Neural cell (in vitro differentiated cells): ENCODE data around the gene HCRTR2. TPM values are rescaled to one million over a fixed set of nuclear protein-coding genes. Genes with fewer than 3 reads are reported as not detected.

ENCODE experiments used
- H2AFZ ChIP-seq: fragments of 200-600, 300-800 bp; sonication (generic), shearing (Covaris generic); 2 replicates; pipeline ENCODE4 v1.6.0; 2014; ENCODE audit warnings: low read depth, mild to moderate bottlenecking, antibody characterized with exemption, low read length, moderate library complexity
- H3F3A ChIP-seq: fragments of 200-600 bp; shearing (Covaris generic); 2 replicates; pipeline ENCODE4 v1.6.1; 2016; ENCODE audit warnings: mild to moderate bottlenecking, moderate library complexity, mixed read lengths, antibody characterized with exemption, low read length; ENCODE audit not compliant: insufficient read depth, poor library complexity, severe bottlenecking
- H3K27ac ChIP-seq: fragments of 200-600, 300-800 bp; sonication (generic), shearing (Covaris generic); 2 replicates; pipeline ENCODE4 v1.5.1; 2014; ENCODE audit warnings: mild to moderate bottlenecking, low read length, moderate library complexity
- H3K27me3 ChIP-seq: fragments of 300-800, 200-600 bp; sonication (generic), shearing (Covaris generic); 2 replicates; pipeline ENCODE4 v1.6.0; 2014; ENCODE audit warnings: mild to moderate bottlenecking, low read depth, low read length, moderate library complexity; ENCODE audit not compliant: insufficient read depth
- H3K36me3 ChIP-seq: fragments of 300-800, 200-600 bp; sonication (generic), shearing (Covaris generic); 2 replicates; pipeline ENCODE4 v1.5.1; 2014; ENCODE audit warnings: mild to moderate bottlenecking, antibody characterized with exemption, low read length, moderate library complexity; ENCODE audit not compliant: insufficient read depth
- H3K4me2 ChIP-seq: fragments of 300-800, 200-600 bp; sonication (generic), shearing (Covaris generic); 2 replicates; pipeline ENCODE4 v1.6.0; 2014; ENCODE audit warnings: mild to moderate bottlenecking, low read length
- H3K4me3 ChIP-seq: fragments of 300-800, 200-600 bp; sonication (generic), shearing (Covaris generic); 2 replicates; pipeline ENCODE4 v1.5.1; 2014; ENCODE audit warnings: mild to moderate bottlenecking, low read length, moderate library complexity
- H3K79me2 ChIP-seq: fragments of 200-600 bp; shearing (Covaris generic); replicated peaks from 2 replicates; pipeline ENCODE4 v1.6.0; 2014; ENCODE audit warnings: mild to moderate bottlenecking, low read length, moderate library complexity; ENCODE audit not compliant: insufficient read depth
- H3K9ac ChIP-seq: fragments of 300-800, 200-600 bp; sonication (generic), shearing (Covaris generic); 2 replicates; pipeline ENCODE4 v1.6.1; 2016; ENCODE audit warnings: mild to moderate bottlenecking, low read length, mixed read lengths
- H3K9me2 ChIP-seq: fragments of 200-600 bp; shearing (Covaris generic); 2 replicates; pipeline ENCODE4 v1.6.1; 2016; ENCODE audit warnings: mild to moderate bottlenecking, low read length, mixed read lengths; ENCODE audit not compliant: insufficient read depth
- H3K9me3 ChIP-seq: fragments of 200-600, 300-800 bp; sonication (generic), shearing (Covaris generic); 2 replicates; pipeline ENCODE4 v1.6.1; 2016; ENCODE audit warnings: mild to moderate bottlenecking, mixed run types, low read length, moderate library complexity, mixed read lengths
- H4K20me1 ChIP-seq: fragments of 200-600 bp; shearing (Covaris generic); 2 replicates; pipeline ENCODE4 v1.6.1; 2016; ENCODE audit warnings: mild to moderate bottlenecking, mixed run types; ENCODE audit not compliant: insufficient read depth
- CTCF ChIP-seq: fragments of 450-650 bp; IDR thresholded peaks from 2 replicates; pipeline ENCODE4 v1.5.1; 2014; ENCODE audit warnings: antibody characterized with exemption, mild to moderate bottlenecking, moderate library complexity; ENCODE audit not compliant: poor library complexity, severe bottlenecking
- EP300 ChIP-seq: fragments of 450-650 bp; conservative IDR thresholded peaks from 2 replicates; pipeline ENCODE4 v1.6.1; 2014; ENCODE audit warnings: antibody characterized with exemption, mild to moderate bottlenecking, moderate library complexity; ENCODE audit not compliant: poor library complexity, severe bottlenecking
- EZH2 ChIP-seq: fragments of 200-600, 300-800 bp; shearing (Covaris generic), sonication (generic); IDR thresholded peaks from 2 replicates; pipeline ENCODE4 v1.6.1; 2014; ENCODE audit warnings: antibody characterized with exemption, low read length, borderline replicate concordance, mild to moderate bottlenecking; ENCODE audit not compliant: insufficient read depth, poor library complexity, severe bottlenecking
- MXI1 ChIP-seq: fragments of 450-650 bp; conservative IDR thresholded peaks from 2 replicates; pipeline ENCODE4 v1.6.1; 2014; ENCODE audit warnings: antibody characterized with exemption, mild to moderate bottlenecking; ENCODE audit not compliant: poor library complexity, severe bottlenecking
- POLR2AphosphoS5 ChIP-seq: IDR thresholded peaks from 2 replicates; pipeline ENCODE4 v1.6.1; 2012
- RAD21 ChIP-seq: fragments of 450-650 bp; conservative IDR thresholded peaks from 2 replicates; pipeline ENCODE4 v1.6.1; 2014; ENCODE audit warnings: antibody characterized with exemption, mild to moderate bottlenecking, moderate library complexity
- REST ChIP-seq: IDR thresholded peaks from 2 replicates; pipeline ENCODE4 v1.6.1; 2012; ENCODE audit warnings: borderline replicate concordance
- SMC3 ChIP-seq: fragments of 450-650 bp; conservative IDR thresholded peaks from 2 replicates; pipeline ENCODE4 v1.6.1; 2014; ENCODE audit warnings: antibody characterized with exemption, mild to moderate bottlenecking, moderate library complexity; ENCODE audit not compliant: poor library complexity
- TAF1 ChIP-seq: IDR thresholded peaks from 2 replicates; pipeline ENCODE4 v1.6.1; 2012; ENCODE audit warnings: low read depth
- polyA plus RNA-seq: library from polyadenylated mRNA; depleted of rRNA; stranded (reverse); fragments of >200 nt; gene quantifications from 2 replicates; pipeline ENCODE4 v1.2.3, GENCODE V29; 2014

The HCRTR2 gene
- polyA plus RNA-seq, 1 donor from 2014 or later: 8.1 TPM

GRCh38 chr6:55167860-55168259 lies 6.5 kb upstream of the HCRTR2 start:
- H3K27me3 ChIP-seq: no peaks in the 10 kb centered on the region
- no peaks in the 10 kb centered on the region for H3K36me3 ChIP-seq
- no peak overlapping the region for H3K9ac ChIP-seq
- no peak overlapping the region for H3K4me3 ChIP-seq
- no peaks in the 10 kb centered on the region for H3K9me2 ChIP-seq
- no peaks in the 10 kb centered on the region for H4K20me1 ChIP-seq
- no peak for TF ChIP-seq RAD21
- TF ChIP-seq EZH2: no peak
- TF ChIP-seq POLR2AphosphoS5: no peak
- TF ChIP-seq REST: no peak
- TF ChIP-seq CTCF: no peak
- TF ChIP-seq SMC3: no peak
- TF ChIP-seq EP300: no peak
- H3F3A ChIP-seq: no peaks in the 10 kb centered on the region
- H3K79me2 ChIP-seq: no peaks in the 10 kb centered on the region
- no peak overlapping the region for H2AFZ ChIP-seq
- H3K9me3 ChIP-seq: no peaks in the 10 kb centered on the region
- no peak overlapping the region for H3K27ac ChIP-seq
- H3K4me2 ChIP-seq: no peak overlapping the region

DNA sequence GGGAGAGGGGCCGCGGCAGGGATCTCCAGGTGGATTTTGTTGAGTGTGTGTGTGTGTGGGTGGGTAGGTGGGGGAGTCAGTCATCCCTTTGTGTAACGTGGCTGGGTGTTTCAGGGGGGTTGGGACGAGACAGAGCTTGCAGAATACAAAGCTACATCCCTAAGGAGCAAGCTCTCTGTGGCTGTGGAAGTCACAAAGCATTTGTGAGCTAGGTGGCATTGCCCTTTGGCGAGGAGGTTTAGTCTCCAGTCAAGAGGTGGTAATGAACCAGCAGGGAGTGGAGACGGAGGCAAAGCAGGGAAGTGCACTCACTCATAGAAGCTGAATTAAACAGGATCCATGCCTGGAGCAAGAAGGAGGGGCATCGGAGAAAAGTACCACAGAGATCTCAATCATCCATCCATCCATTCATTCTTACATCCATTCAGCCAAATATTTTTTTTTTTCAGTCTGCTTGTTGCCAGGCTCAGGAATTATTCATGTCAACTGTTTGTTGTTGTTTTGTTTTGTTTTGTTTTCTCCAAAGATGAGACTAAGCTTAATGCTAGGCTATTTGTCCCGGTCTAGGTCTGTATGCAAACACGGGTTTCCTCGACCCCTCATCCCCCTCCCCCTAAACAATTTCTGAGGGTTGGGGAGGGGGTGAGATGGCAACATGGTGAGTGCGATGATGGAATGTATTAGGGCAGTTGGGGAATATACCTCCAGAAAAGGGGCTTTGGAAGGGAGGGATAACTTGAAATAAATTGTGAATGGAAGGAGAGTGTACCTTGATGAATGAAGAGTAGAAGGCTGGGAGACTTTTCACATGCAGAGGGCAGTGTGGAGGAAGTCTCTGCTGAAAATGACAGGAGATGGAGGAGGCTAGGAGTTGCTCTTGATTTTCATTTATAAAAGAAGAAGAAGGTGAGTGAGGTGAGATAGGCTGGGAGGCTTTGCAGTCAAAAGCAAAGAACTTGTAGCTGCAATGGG lies 1.0 kb downstream of the HCRTR2 start:
- H4K20me1 ChIP-seq: no peaks in the 10 kb centered on the region
- H2AFZ ChIP-seq: peak overlapping the region; percentile 16
- H3F3A ChIP-seq: no peaks in the 10 kb centered on the region
- H3K9ac ChIP-seq: peak overlapping the region; percentile 65
- H3K27me3 ChIP-seq: peaks cover 26% of the 10 kb centered on the region
- no peaks in the 10 kb centered on the region for H3K9me2 ChIP-seq
- no peaks in the 10 kb centered on the region for H3K79me2 ChIP-seq
- H3K9me3 ChIP-seq: no peaks in the 10 kb centered on the region
- no peak for TF ChIP-seq EP300
- no peak for TF ChIP-seq REST
- TF ChIP-seq EZH2: no peak
- peak; percentile 7 for TF ChIP-seq RAD21
- peak; percentile 14 for TF ChIP-seq TAF1
- peak; percentile 53 for TF ChIP-seq CTCF
- TF ChIP-seq SMC3: no peak
- TF ChIP-seq POLR2AphosphoS5: peak; percentile 47
- TF ChIP-seq MXI1: peak; percentile 20
- no peaks in the 10 kb centered on the region for H3K36me3 ChIP-seq
- H3K4me3 ChIP-seq: peak overlapping the region; percentile 69
- peak overlapping the region; percentile 57 for H3K27ac ChIP-seq
- H3K4me2 ChIP-seq: peak overlapping the region; percentile 34
